Endothelial cell of umbilical vein (primary cell): ENCODE data around the gene CDH22. TPM values are rescaled to one million over a fixed set of nuclear protein-coding genes. Genes with fewer than 3 reads are reported as not detected.

ENCODE experiments used
- BruUV-seq: library from RNA; stranded (reverse); fragments of 400-500 nt; replicated peaks from 2 replicates; lab custom pipeline; 2021; lab: Mats Ljungman, UMichigan
- CTCF ChIA-PET: fragments of 300-600, 350-600 bp; sonication (Branson Sonifier 250); formaldehyde crosslinking; loops from one replicate; lab custom pipeline; 2021; ENCODE audit warnings: antibody characterized with exemption, inconsistent platforms; lab: Charles Lee
- POLR2A ChIA-PET: fragments of 300-600, 350-600 bp; sonication (Branson Sonifier 250); formaldehyde crosslinking; loops from one replicate; lab custom pipeline; 2021; ENCODE audit warnings: antibody characterized with exemption, inconsistent platforms; lab: Charles Lee
- DNase-seq: peaks from one replicate; pipeline ENCODE4 v3.0.0-alpha.2; 2011; ENCODE audit warnings: low read depth, low spot score
- FAIRE-seq: peaks from 2 replicates; lab custom pipeline; 2011; peaks lifted over from hg19 to GRCh38; lab: Jason Lieb, UNC
- H2AFZ ChIP-seq: 2 replicates; pipeline ENCODE4 v1.6.0; 2012; ENCODE audit warnings: low read depth, low read length, control low read depth, inconsistent platforms
- H3K27ac ChIP-seq: 2 replicates; pipeline ENCODE4 v1.5.1; 2011; ENCODE audit warnings: low read depth, mild to moderate bottlenecking, control low read depth, low read length, moderate library complexity; ENCODE audit not compliant: insufficient read depth
- H3K27me3 ChIP-seq, 2 experiments: 2 replicates each; pipeline versions ENCODE4 v1.6.0 to v1.6.1; 2011; ENCODE audit warnings: low read length in 2 of 2, mixed read lengths in 1 of 2; ENCODE audit not compliant: control insufficient read depth in 2 of 2, insufficient read depth in 2 of 2
- H3K36me3 ChIP-seq, 2 experiments: 2 replicates in 1 of 2; 3 replicates in 1 of 2; pipeline ENCODE4 v1.5.1; 2011; ENCODE audit warnings: low read length in 2 of 2, mild to moderate bottlenecking in 1 of 2, moderate library complexity in 1 of 2; ENCODE audit not compliant: control insufficient read depth in 2 of 2, insufficient read depth in 2 of 2; ENCODE audit errors: extremely low read depth in 1 of 2
- H3K4me1 ChIP-seq: 3 replicates; pipeline ENCODE4 v1.5.1; 2011; ENCODE audit warnings: mild to moderate bottlenecking, low read length; ENCODE audit not compliant: control insufficient read depth, insufficient read depth; ENCODE audit errors: extremely low read depth
- H3K4me2 ChIP-seq: 2 replicates; pipeline ENCODE4 v1.6.1; 2011; ENCODE audit warnings: low read length, control low read depth, mixed read lengths; ENCODE audit not compliant: insufficient read depth
- H3K4me3 ChIP-seq, 3 experiments: fragments of 200-600 bp in 1 of 3; sonication (generic), shearing (Covaris generic) in 1 of 3; replicated peaks in 1 of 3; 2 replicates each; pipeline ENCODE4 v1.5.1; 2011 to 2016; ENCODE audit warnings: control low read depth in 3 of 3, low read length in 3 of 3, mild to moderate bottlenecking in 2 of 3, inconsistent platforms in 1 of 3, low read depth in 1 of 3, moderate library complexity in 1 of 3; ENCODE audit not compliant: insufficient read depth in 1 of 3
- H3K79me2 ChIP-seq: 2 replicates; pipeline ENCODE4 v1.6.0; 2012; ENCODE audit warnings: low read length, inconsistent platforms; ENCODE audit not compliant: control insufficient read depth, insufficient read depth
- H3K9ac ChIP-seq: replicated peaks from 2 replicates; pipeline ENCODE3; 2011; ENCODE audit warnings: low read length, control low read depth; ENCODE audit not compliant: insufficient read depth; ENCODE audit errors: extremely low read depth
- H3K9me1 ChIP-seq: replicated peaks from 3 replicates; pipeline ENCODE4 v1.6.0; 2011; ENCODE audit warnings: mild to moderate bottlenecking, low read length; ENCODE audit not compliant: control insufficient read depth, insufficient read depth; ENCODE audit errors: extremely low read depth
- H3K9me3 ChIP-seq: replicated peaks from 2 replicates; pipeline ENCODE4 v1.5.1; 2012; ENCODE audit warnings: low read length, inconsistent platforms; ENCODE audit not compliant: control insufficient read depth, insufficient read depth
- H4K20me1 ChIP-seq: replicated peaks from 2 replicates; pipeline ENCODE3; 2011; ENCODE audit warnings: mild to moderate bottlenecking, low read length; ENCODE audit not compliant: control insufficient read depth, insufficient read depth; ENCODE audit errors: extremely low read depth
- GATA2 ChIP-seq: IDR thresholded peaks from 2 replicates; pipeline ENCODE4 v1.7.0; 2011; ENCODE audit warnings: low read depth, mild to moderate bottlenecking, moderate library complexity, mixed read lengths, low read length; ENCODE audit not compliant: insufficient read length, insufficient read depth
- POLR2A ChIP-seq: IDR thresholded peaks from 2 replicates; pipeline ENCODE4 v1.6.1; 2012; ENCODE audit warnings: low read depth, mild to moderate bottlenecking, control low read depth, low read length
- POLR2AphosphoS5 ChIP-seq: IDR thresholded peaks from 2 replicates; pipeline ENCODE4 v1.6.1; 2012; ENCODE audit warnings: low read depth, mild to moderate bottlenecking, control low read depth, low read length, moderate library complexity; ENCODE audit not compliant: insufficient read depth
- dilution Hi-C: fragments of 300-500 bp; cut with MboI; formaldehyde crosslinking; loops from one replicate; pipeline ENCODE4 v1.15.0; 2019; ENCODE audit warnings: low sequenced_read_pairs; ENCODE audit not compliant: extremely low pct_ligation_motif_present
- intact Hi-C: fragments of 100-400 bp; cut with micrococcal nuclease; formaldehyde crosslinking; loops from one replicate; pipeline ENCODE4 v1.10.0; 2022
- polyA plus RNA-seq, 4 experiments: library from polyadenylated mRNA; depleted of rRNA in 3 of 4; stranded (reverse) in 3 of 4; unstranded in 1 of 4; fragments of >200 nt; gene quantifications; 2 replicates each; pipeline versions ENCODE4 v1.2.1 to v1.2.3, GENCODE V29; 2011 to 2012; ENCODE audit warnings: missing spikeins in 1 of 4
- total RNA-seq: library from RNA; stranded (reverse); gene quantifications from 2 replicates; pipeline ENCODE4 v1.2.3, GENCODE V29; 2021
- TF ChIP-seq, protein P1 (sequence below), 2 donors: IDR thresholded peaks; 1 replicate in 1 of 2; 2 replicates in 1 of 2; pipeline ENCODE4 v1.5.1; 2011; ENCODE audit warnings: low read length in 2 of 2, mild to moderate bottlenecking in 2 of 2, moderate library complexity in 2 of 2, control low read depth in 1 of 2, inconsistent platforms in 1 of 2, low read depth in 1 of 2; ENCODE audit not compliant: insufficient read depth in 1 of 2; ENCODE audit errors: extremely low read depth in 1 of 2

Gene CDH22
- total and polyA plus RNA-seq, 2 donors (not counting 3 experiments of a cell fraction or from before 2014, with no cell fraction given): not detected

DNA sequence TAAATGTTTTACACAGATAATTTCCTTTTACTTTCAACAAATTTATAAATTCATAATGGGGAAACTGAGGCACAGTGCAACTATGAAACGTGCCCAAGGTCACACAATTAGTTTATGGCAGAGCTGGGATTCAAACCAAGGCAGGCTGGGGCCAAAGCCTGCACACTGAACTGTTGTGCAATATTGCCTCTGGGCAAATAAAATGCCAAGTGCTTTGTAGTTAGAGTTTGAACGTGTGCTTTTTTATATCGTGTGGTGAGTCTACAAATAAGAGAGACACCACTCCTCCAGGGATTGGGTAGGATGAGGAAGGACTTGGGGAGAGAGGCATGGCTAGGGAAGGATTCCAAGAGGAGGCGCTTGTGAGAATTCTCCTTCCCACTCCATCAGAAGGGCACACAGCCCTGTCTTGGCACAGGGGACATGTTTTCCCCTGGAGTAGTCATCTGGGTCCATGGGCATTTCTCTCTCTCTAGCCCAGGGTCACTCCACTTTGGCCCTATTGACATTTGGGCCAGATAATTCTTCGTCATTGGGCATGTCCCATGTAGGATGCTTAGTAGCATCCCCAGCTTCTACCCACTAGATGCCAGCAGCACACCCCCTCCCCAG, 2.8 kb upstream of the CDH22 start:
- intact Hi-C loops (no loop called here), dilution Hi-C loops (no loop called here)
- H3K9ac ChIP-seq: no peak overlapping the region
- no peaks in the 10 kb centered on the region for H3K36me3 ChIP-seq
- no peak overlapping the region for H3K27ac ChIP-seq
- DNase-seq (no peak), FAIRE-seq (no peak)
- H3K9me1 ChIP-seq: no peaks in the 10 kb centered on the region
- no peaks in the 10 kb centered on the region for H4K20me1 ChIP-seq
- no peaks in the 10 kb centered on the region for H3K4me1 ChIP-seq
- TF ChIP-seq POLR2A: no peak
- TF ChIP-seq POLR2AphosphoS5: no peak
- TF ChIP-seq, protein P1, sequence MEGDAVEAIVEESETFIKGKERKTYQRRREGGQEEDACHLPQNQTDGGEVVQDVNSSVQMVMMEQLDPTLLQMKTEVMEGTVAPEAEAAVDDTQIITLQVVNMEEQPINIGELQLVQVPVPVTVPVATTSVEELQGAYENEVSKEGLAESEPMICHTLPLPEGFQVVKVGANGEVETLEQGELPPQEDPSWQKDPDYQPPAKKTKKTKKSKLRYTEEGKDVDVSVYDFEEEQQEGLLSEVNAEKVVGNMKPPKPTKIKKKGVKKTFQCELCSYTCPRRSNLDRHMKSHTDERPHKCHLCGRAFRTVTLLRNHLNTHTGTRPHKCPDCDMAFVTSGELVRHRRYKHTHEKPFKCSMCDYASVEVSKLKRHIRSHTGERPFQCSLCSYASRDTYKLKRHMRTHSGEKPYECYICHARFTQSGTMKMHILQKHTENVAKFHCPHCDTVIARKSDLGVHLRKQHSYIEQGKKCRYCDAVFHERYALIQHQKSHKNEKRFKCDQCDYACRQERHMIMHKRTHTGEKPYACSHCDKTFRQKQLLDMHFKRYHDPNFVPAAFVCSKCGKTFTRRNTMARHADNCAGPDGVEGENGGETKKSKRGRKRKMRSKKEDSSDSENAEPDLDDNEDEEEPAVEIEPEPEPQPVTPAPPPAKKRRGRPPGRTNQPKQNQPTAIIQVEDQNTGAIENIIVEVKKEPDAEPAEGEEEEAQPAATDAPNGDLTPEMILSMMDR (IDR thresholded peaks at IDR 0.05; ENCODE audit: extremely low read depth in 1 of 2, insufficient read depth in 1 of 2, low read depth in 1 of 2, low read length in 2 of 2): no peak
- no peak for TF ChIP-seq GATA2
- H2AFZ ChIP-seq: no peak overlapping the region
- H3K4me2 ChIP-seq: no peak overlapping the region
- CTCF ChIA-PET: no interaction called here
- no TSS peak for BruUV-seq
- H3K9me3 ChIP-seq: no peaks in the 10 kb centered on the region
- no peaks in the 10 kb centered on the region for H3K79me2 ChIP-seq
- H3K4me3 ChIP-seq: no peak overlapping the region
- POLR2A ChIA-PET: no interaction called here
- H3K27me3 ChIP-seq: peaks cover 67 to 73% of the 10 kb centered on the region in 2 experiments

DNA sequence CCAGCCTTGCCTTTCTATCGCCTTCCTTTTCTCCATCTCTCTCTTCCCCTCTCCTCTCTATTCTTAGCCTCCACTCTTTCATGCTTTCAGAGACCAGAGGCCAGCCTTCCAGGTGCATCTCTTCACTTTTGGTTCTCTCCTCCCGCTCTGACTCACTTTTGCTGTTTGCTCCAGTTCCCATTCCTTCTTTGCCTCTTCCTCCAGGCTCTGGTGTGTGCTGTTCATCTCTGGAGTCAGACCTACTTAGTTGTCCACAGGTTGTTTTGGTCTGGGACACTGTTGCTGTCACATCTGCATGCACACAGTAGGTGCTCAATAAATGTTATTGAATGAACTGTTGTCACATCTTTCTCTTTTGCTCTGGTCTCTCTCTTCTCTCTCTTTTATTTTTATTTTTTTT, 1.6 kb upstream of the CDH22 start:
- Histone ChIP-seq H4K20me1 (no peaks in the 10 kb centered on the region), H3K4me1 (no peaks in the 10 kb centered on the region), H3K4me2 (no peak overlapping the region), H3K4me3 (no peak overlapping the region), H3K9ac (no peak overlapping the region), H3K36me3 (no peaks in the 10 kb centered on the region), H3K79me2 (no peaks in the 10 kb centered on the region), H2AFZ (no peak overlapping the region), H3K9me1 (no peaks in the 10 kb centered on the region), H3K27ac (no peak overlapping the region), H3K27me3 (peaks cover 68 to 77% of the 10 kb centered on the region in 2 experiments), H3K9me3 (no peaks in the 10 kb centered on the region)
- TF ChIP-seq POLR2AphosphoS5: no peak
- no TSS peak for BruUV-seq
- FAIRE-seq (no peak), DNase-seq (no peak)
- POLR2A ChIA-PET: no interaction called here
- dilution Hi-C loops (no loop called here), intact Hi-C loops (no loop called here)
- CTCF ChIA-PET: no interaction called here
